Gastrocnemius medialis (tissue), 4 donors: Measurements from ENCODE around the gene ZKSCAN1. TPM values are rescaled to one million over a fixed set of nuclear protein-coding genes. Genes with fewer than 3 reads are reported as not detected.

Experiments
- ATAC-seq, 2 donors: fragments of 150-250 bp; one replicate each; pipeline ENCODE4 v1.9.1; 2016
- DNase-seq, 2 donors: peaks; one replicate each; pipeline ENCODE4 v3.0.0-alpha.2; 2019
- H3K27ac ChIP-seq, 4 donors: fragments of 200-600 bp; sonication (generic); 1 replicate in 1 of 4; 2 replicates in 3 of 4; pipeline ENCODE4 v1.5.1; 2016 to 2018; ENCODE audit warnings: mild to moderate bottlenecking in 2 of 4, moderate library complexity in 1 of 4
- H3K27me3 ChIP-seq, 3 donors: fragments of 200-600 bp; sonication (generic) in 2 of 3; 1 replicate in 1 of 3; 2 replicates in 2 of 3; pipeline versions ENCODE4 v1.5.1 to v1.6.0; 2016 to 2019; ENCODE audit warnings: mild to moderate bottlenecking in 1 of 3, moderate library complexity in 1 of 3
- H3K36me3 ChIP-seq, 2 donors: fragments of 200-600 bp; sonication (generic) in 1 of 2; one replicate each; pipeline ENCODE4 v1.5.1; 2017 to 2018
- H3K4me1 ChIP-seq, 2 donors: fragments of 200-600 bp; sonication (generic) in 1 of 2; one replicate each; pipeline ENCODE4 v1.5.1; 2016 to 2017; ENCODE audit warnings: mild to moderate bottlenecking in 2 of 2
- H3K4me3 ChIP-seq, 4 donors: fragments of 200-600 bp; sonication (generic) in 3 of 4; 1 replicate in 1 of 4; 2 replicates in 3 of 4; pipeline ENCODE4 v1.5.1; 2016 to 2019; ENCODE audit warnings: mild to moderate bottlenecking in 2 of 4
- H3K9me3 ChIP-seq, 3 donors: fragments of 200-600 bp; sonication (generic) in 2 of 3; 1 replicate in 1 of 3; 2 replicates in 2 of 3; pipeline ENCODE4 v1.5.1; 2016 to 2019
- CTCF ChIP-seq, 5 experiments: fragments of 450-650 bp in 3 of 5; fragments of 200-600 bp in 2 of 5; sonication (generic) in 2 of 5; IDR thresholded peaks in 4 of 5; conservative IDR thresholded peaks in 1 of 5; 1 replicate in 4 of 5; 2 replicates in 1 of 5; pipeline ENCODE4 v1.5.1; 2016 to 2019; ENCODE audit warnings: antibody characterized with exemption in 5 of 5, mild to moderate bottlenecking in 3 of 5, moderate library complexity in 3 of 5
- POLR2A ChIP-seq, 2 donors: fragments of 450-650 bp; IDR thresholded peaks; one replicate each; pipeline ENCODE4 v1.6.1; 2017; ENCODE audit warnings: antibody characterized with exemption in 2 of 2, mild to moderate bottlenecking in 2 of 2, moderate library complexity in 2 of 2
- in situ Hi-C, 4 donors: fragments of 200-750 bp; cut with MboI; loops; one replicate each; pipeline versions ENCODE4 v1.15.0 to v1.8.0; 2017; ENCODE audit warnings: low sequenced_read_pairs in 4 of 4
- intact Hi-C: fragments of 100-400 bp; cut with DNase I; formaldehyde crosslinking; loops from one replicate; pipeline ENCODE4 v1.15.1; 2023; ENCODE audit warnings: low total_unique reads
- total RNA-seq, 4 donors: library from RNA; depleted of rRNA; stranded (reverse); fragments of >200 nt; gene quantifications; one replicate each; pipeline versions ENCODE4 v1.1.0 to v1.2.3, GENCODE V29; 2016

The ZKSCAN1 gene
- total RNA-seq, 4 donors from 2014 or later: 15.0 to 17.7 (median 15.5) TPM

- TF ChIP-seq POLR2A (IDR thresholded peaks at IDR 0.05) (no peak), CTCF (IDR thresholded peaks at IDR 0.05 in 4 of 5, conservative IDR thresholded peaks at IDR 0.05 in 1 of 5) (no peak)
- H3K4me1 ChIP-seq: peaks cover 17 to 25% of the 10 kb centered on the region in 2 donors
- peak overlapping the region in 3 of 4 donors; percentile 64 to 98 (median 91) for H3K4me3 ChIP-seq
- no peak for ATAC-seq
- H3K36me3 ChIP-seq: peaks cover 0 to 14% of the 10 kb centered on the region in 2 donors
- in situ Hi-C loops (no loop called here), intact Hi-C loops (loop anchor here (10.0 kb wide), 1 partner anchor 108 kb away; the partner anchor contains the start of gene MBLAC1)
- peak overlapping the region; percentile 92 to 99 (median 98) for H3K27ac ChIP-seq
- H3K9me3 ChIP-seq: no peaks in the 10 kb centered on the region
- no peak for DNase-seq
- H3K27me3 ChIP-seq: no peaks in the 10 kb centered on the region
Measured at GRCh38 chr7:100017300-100017699, 1.9 kb downstream of the ZKSCAN1 start.

DNA sequence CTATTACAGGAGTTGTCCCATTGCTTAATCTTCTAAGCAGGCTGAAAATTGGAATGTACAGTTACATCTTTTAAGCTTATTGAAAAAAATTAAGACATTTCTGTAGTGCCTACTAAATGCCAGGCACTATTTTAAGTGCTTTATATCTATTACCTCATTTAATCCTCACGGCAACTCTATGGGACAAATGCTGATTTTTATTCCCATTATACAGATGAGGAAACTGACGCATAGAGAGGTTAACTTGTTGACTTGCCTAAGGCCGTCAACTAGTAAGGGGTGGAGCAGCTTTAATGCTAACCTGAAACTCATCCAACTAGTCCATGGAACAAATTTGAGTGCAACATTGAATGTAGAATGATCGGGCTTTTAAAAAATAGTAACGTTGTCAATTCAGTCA, 2.5 kb downstream of the ZKSCAN1 start:
- DNase-seq (no peak), ATAC-seq (no peak)
- Histone ChIP-seq H3K9me3 (no peaks in the 10 kb centered on the region), H3K27ac (peak overlapping the region in 1 of 4 donors; percentile 92), H3K27me3 (no peaks in the 10 kb centered on the region), H3K36me3 (peaks cover 0 to 14% of the 10 kb centered on the region in 2 donors), H3K4me1 (peaks cover 17 to 25% of the 10 kb centered on the region in 2 donors), H3K4me3 (no peak overlapping the region)
- intact Hi-C loops (loop anchor here (10.0 kb wide), 1 partner anchor 107 kb away; the partner anchor contains the start of gene MBLAC1), in situ Hi-C loops (no loop called here)
- TF ChIP-seq POLR2A (IDR thresholded peaks at IDR 0.05) (no peak), CTCF (IDR thresholded peaks at IDR 0.05 in 4 of 5, conservative IDR thresholded peaks at IDR 0.05 in 1 of 5) (no peak)

DNA sequence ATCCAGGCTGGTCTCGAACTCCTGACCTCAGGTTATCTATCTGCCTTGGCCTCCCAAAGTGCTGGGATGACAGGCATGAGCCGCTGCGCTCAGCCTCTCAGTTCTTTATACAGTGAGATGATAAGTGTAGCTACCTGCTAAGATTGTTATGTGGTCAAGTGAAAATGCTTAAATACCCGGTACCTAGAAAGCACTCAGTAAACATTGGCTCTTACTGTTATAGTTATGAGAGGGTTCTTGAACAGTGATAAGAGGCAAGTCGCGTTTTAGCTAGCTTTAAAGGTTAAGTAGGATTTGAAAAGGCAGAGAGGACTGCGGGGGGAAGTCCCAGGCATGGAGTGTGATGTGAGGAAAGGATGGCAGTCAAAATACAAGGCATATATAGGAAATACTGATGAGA, 4.5 kb downstream of the ZKSCAN1 start:
- H3K9me3 ChIP-seq: no peaks in the 10 kb centered on the region
- DNase-seq: no peak
- no peak overlapping the region for H3K4me3 ChIP-seq
- ATAC-seq: no peak
- in situ Hi-C loops: no loop called here
- TF ChIP-seq POLR2A (IDR thresholded peaks at IDR 0.05): no peak
- TF ChIP-seq CTCF (IDR thresholded peaks at IDR 0.05 in 4 of 5, conservative IDR thresholded peaks at IDR 0.05 in 1 of 5): no peak
- peaks cover 17 to 25% of the 10 kb centered on the region in 2 donors for H3K4me1 ChIP-seq
- peaks cover 9 to 33% of the 10 kb centered on the region in 2 donors for H3K36me3 ChIP-seq
- intact Hi-C loops: loop anchor here (10.0 kb wide), 1 partner anchor 105 kb away; the partner anchor contains the start of gene MBLAC1
- H3K27me3 ChIP-seq: no peaks in the 10 kb centered on the region
- no peak overlapping the region for H3K27ac ChIP-seq

- no peak overlapping the region for H3K27ac ChIP-seq
- peaks cover 9 to 47% of the 10 kb centered on the region in 2 donors for H3K36me3 ChIP-seq
- no peak overlapping the region for H3K4me3 ChIP-seq
- H3K9me3 ChIP-seq: no peaks in the 10 kb centered on the region
- ATAC-seq (no peak), DNase-seq (no peak)
- no peak for TF ChIP-seq POLR2A (IDR thresholded peaks at IDR 0.05)
- TF ChIP-seq CTCF (IDR thresholded peaks at IDR 0.05 in 4 of 5, conservative IDR thresholded peaks at IDR 0.05 in 1 of 5): no peak
- in situ Hi-C loops (no loop called here), intact Hi-C loops (no loop called here)
- H3K4me1 ChIP-seq: peaks cover 17 to 21% of the 10 kb centered on the region in 2 donors
- no peaks in the 10 kb centered on the region for H3K27me3 ChIP-seq
Measured at GRCh38 chr7:100021297-100021696, 5.9 kb downstream of the ZKSCAN1 start.

- peak; percentile 16 to 62 for DNase-seq
- Histone ChIP-seq H3K27me3 (no peaks in the 10 kb centered on the region), H3K4me1 (peaks cover 5 to 8% of the 10 kb centered on the region in 2 donors), H3K9me3 (no peaks in the 10 kb centered on the region), H3K36me3 (peaks cover 9 to 60% of the 10 kb centered on the region in 2 donors), H3K27ac (peak overlapping the region in 1 of 4 donors; percentile 46), H3K4me3 (no peak overlapping the region)
- TF ChIP-seq CTCF (IDR thresholded peaks at IDR 0.05 in 4 of 5, conservative IDR thresholded peaks at IDR 0.05 in 1 of 5): no peak
- no peak for TF ChIP-seq POLR2A (IDR thresholded peaks at IDR 0.05)
- in situ Hi-C loops (no loop called here), intact Hi-C loops (no loop called here)
- peak; percentile 83 to 96 for ATAC-seq
Measured at GRCh38 chr7:100022621-100023020, 7.2 kb downstream of the ZKSCAN1 start.
